Naive thymus-derived CD8-positive, alpha-beta T cell (primary cell): ENCODE data around the gene CEMIP2. TPM values are rescaled to one million over a fixed set of nuclear protein-coding genes. Genes with fewer than 3 reads are reported as not detected.

Source experiments
- ATAC-seq, 2 donors: fragments of 150-1000 bp; cut with Tn5 transposase in 1 of 2; sonication (Bioruptor Pico), chemical (Tn5 transposase) in 1 of 2; 1 replicate in 1 of 2; 2 replicates in 1 of 2; pipeline ENCODE4 v1.10.0; 2021; ENCODE audit warnings: mild to moderate bottlenecking in 2 of 2, moderate library complexity in 2 of 2
- POLR2A ChIA-PET: fragments of 350-600 bp; sonication (Branson Sonifier 250); formaldehyde crosslinking; loops from one replicate; lab custom pipeline; 2021; ENCODE audit warnings: antibody characterized with exemption; lab: Charles Lee
- DNase-seq, 10 donors: peaks; one replicate each; pipeline versions ENCODE4 v3.0.0 to v3.0.0-alpha.2; 2020 to 2022
- H3K27ac Mint-ChIP-seq, 10 donors: one replicate each; pipeline ENCODE4 v1.8.0; 2020 to 2022; ENCODE audit warnings: mild to moderate bottlenecking in 10 of 10, mixed read lengths in 10 of 10, moderate library complexity in 4 of 10, inconsistent platforms in 1 of 10
- H3K27me3 Mint-ChIP-seq, 5 donors: one replicate each; pipeline ENCODE4 v1.8.0; 2021 to 2022; ENCODE audit warnings: mixed read lengths in 5 of 5
- H3K36me3 Mint-ChIP-seq, 3 donors: one replicate each; pipeline ENCODE4 v1.8.0; 2020 to 2022; ENCODE audit warnings: mixed read lengths in 3 of 3, mild to moderate bottlenecking in 2 of 3, inconsistent platforms in 1 of 3
- H3K4me1 Mint-ChIP-seq, 4 donors: one replicate each; pipeline ENCODE4 v1.8.0; 2021 to 2022; ENCODE audit warnings: mixed read lengths in 4 of 4
- H3K4me3 Mint-ChIP-seq, 10 donors: one replicate each; pipeline ENCODE4 v1.8.0; 2020 to 2022; ENCODE audit warnings: mild to moderate bottlenecking in 10 of 10, mixed read lengths in 10 of 10, moderate library complexity in 6 of 10, inconsistent platforms in 1 of 10
- H3K9me3 Mint-ChIP-seq, 9 donors: one replicate each; pipeline ENCODE4 v1.8.0; 2020 to 2022; ENCODE audit warnings: mixed read lengths in 9 of 9, mild to moderate bottlenecking in 3 of 9, inconsistent platforms in 1 of 9, moderate library complexity in 1 of 9
- polyA plus RNA-seq, 3 donors: library from polyadenylated mRNA; unstranded; fragments of 300-500 nt; fragmentation: Illumina TruSeq; gene quantifications; one replicate each; pipeline ENCODE4 v1.2.3, GENCODE V29; 2021
- total RNA-seq, 8 experiments: library from RNA in 2 of 8; stranded (reverse) in 2 of 8; gene quantifications; one replicate each; pipeline ENCODE4 v1.2.3 and lab custom pipeline; 2021 to 2026

The CEMIP2 gene
- total and polyA plus RNA-seq, 5 experiments from 2014 or later: 5.9 to 71.9 (median 12.9) TPM

GRCh38 chr9:71758785-71759184 lies 9.5 kb downstream of the CEMIP2 start:
- DNase-seq (no peak), ATAC-seq (no peak)
- H3K9me3 Mint-ChIP-seq: no peaks in the 10 kb centered on the region
- H3K4me3 Mint-ChIP-seq: peak overlapping the region in 3 of 10 donors; percentile 1 to 34 (median 34)
- H3K27ac Mint-ChIP-seq: peak overlapping the region in 1 of 10 donors; percentile 69
- no peaks in the 10 kb centered on the region for H3K27me3 Mint-ChIP-seq
- POLR2A ChIA-PET: no interaction called here
- H3K36me3 Mint-ChIP-seq: peaks cover 0 to 8% (median 0%) of the 10 kb centered on the region in 3 donors
- H3K4me1 Mint-ChIP-seq: peaks cover 36 to 85% (median 80%) of the 10 kb centered on the region in 4 donors

GRCh38 chr9:71758277-71758676 lies 10.0 kb downstream of the CEMIP2 start:
- Mint-ChIP-seq H3K27ac (peak overlapping the region in 2 of 10 donors; percentile 42 to 69), H3K36me3 (peaks cover 0 to 8% (median 0%) of the 10 kb centered on the region in 3 donors), H3K9me3 (no peaks in the 10 kb centered on the region), H3K4me3 (peak overlapping the region in 6 of 10 donors; percentile 12 to 38 (median 27)), H3K27me3 (no peaks in the 10 kb centered on the region), H3K4me1 (peaks cover 35 to 82% (median 76%) of the 10 kb centered on the region in 4 donors)
- POLR2A ChIA-PET: interaction anchor here (0.5 to 0.6 kb wide), 2 partner anchors 79 to 326 kb away, joined by 3 to 5 read pairs; no protein-coding TSS in a partner anchor
- DNase-seq (no peak), ATAC-seq (no peak)

- H3K4me1 Mint-ChIP-seq: peaks cover 43 to 80% (median 75%) of the 10 kb centered on the region in 4 donors
- POLR2A ChIA-PET: interaction anchor here (0.6 to 1.0 kb wide), 2 partner anchors 10 to 222 kb away, joined by 3 to 4 read pairs; no protein-coding TSS in a partner anchor
- H3K27me3 Mint-ChIP-seq: no peaks in the 10 kb centered on the region
- DNase-seq: no peak
- ATAC-seq: no peak
- H3K27ac Mint-ChIP-seq: peak overlapping the region in 5 of 10 donors; percentile 7 to 70 (median 57)
- peaks cover 0 to 8% (median 0%) of the 10 kb centered on the region in 3 donors for H3K36me3 Mint-ChIP-seq
- peak overlapping the region in 5 of 10 donors; percentile 2 to 49 (median 15) for H3K4me3 Mint-ChIP-seq
- H3K9me3 Mint-ChIP-seq: no peaks in the 10 kb centered on the region
Measured at GRCh38 chr9:71756753-71757152, 11.6 kb downstream of the CEMIP2 start.

- H3K9me3 Mint-ChIP-seq: no peaks in the 10 kb centered on the region
- POLR2A ChIA-PET: interaction anchor here (0.8 kb wide), 1 partner anchor 13 kb away, joined by 4 read pairs; the partner anchor contains the start of gene CEMIP2
- no peak for DNase-seq
- H3K36me3 Mint-ChIP-seq: peaks cover 0 to 12% (median 0%) of the 10 kb centered on the region in 3 donors
- H3K27ac Mint-ChIP-seq: peak overlapping the region in 1 of 10 donors; percentile 15
- peaks cover 40 to 78% (median 71%) of the 10 kb centered on the region in 4 donors for H3K4me1 Mint-ChIP-seq
- no peak for ATAC-seq
- H3K4me3 Mint-ChIP-seq: no peak overlapping the region
- no peaks in the 10 kb centered on the region for H3K27me3 Mint-ChIP-seq
Measured at GRCh38 chr9:71755869-71756268, 12.4 kb downstream of the CEMIP2 start.

GRCh38 chr9:71755230-71755629 lies 13.1 kb downstream of the CEMIP2 start:
- Mint-ChIP-seq H3K9me3 (no peaks in the 10 kb centered on the region), H3K4me3 (no peak overlapping the region), H3K36me3 (peaks cover 0 to 10% (median 0%) of the 10 kb centered on the region in 3 donors), H3K27ac (peak overlapping the region in 1 of 10 donors; percentile 25), H3K27me3 (no peaks in the 10 kb centered on the region), H3K4me1 (peaks cover 36 to 71% (median 66%) of the 10 kb centered on the region in 4 donors)
- POLR2A ChIA-PET: interaction anchor here (0.8 kb wide), 1 partner anchor 14 kb away, joined by 4 read pairs; the partner anchor contains the start of gene CEMIP2
- ATAC-seq (no peak), DNase-seq (no peak)

- Mint-ChIP-seq H3K4me3 (no peak overlapping the region), H3K27ac (no peak overlapping the region), H3K4me1 (peaks cover 34 to 69% (median 62%) of the 10 kb centered on the region in 4 donors), H3K27me3 (no peaks in the 10 kb centered on the region), H3K9me3 (no peaks in the 10 kb centered on the region), H3K36me3 (peaks cover 0 to 20% (median 4%) of the 10 kb centered on the region in 3 donors)
- ATAC-seq (no peak), DNase-seq (no peak)
- POLR2A ChIA-PET: no interaction called here
Measured at GRCh38 chr9:71754151-71754550, 14.2 kb downstream of the CEMIP2 start.

GRCh38 chr9:71752928-71753327 lies 15.4 kb downstream of the CEMIP2 start:
- no peak for ATAC-seq
- no peak for DNase-seq
- Mint-ChIP-seq H3K36me3 (peaks cover 7 to 28% (median 10%) of the 10 kb centered on the region in 3 donors), H3K27me3 (no peaks in the 10 kb centered on the region), H3K27ac (peak overlapping the region in 4 of 10 donors; percentile 0 to 61 (median 38)), H3K4me1 (peaks cover 34 to 66% (median 51%) of the 10 kb centered on the region in 4 donors), H3K9me3 (no peaks in the 10 kb centered on the region), H3K4me3 (peak overlapping the region in 1 of 10 donors; percentile 1)
- POLR2A ChIA-PET: interaction anchor here (0.7 kb wide), 1 partner anchor 101 kb away, joined by 3 read pairs; no protein-coding TSS in a partner anchor

GRCh38 chr9:71752352-71752751 lies 16.0 kb downstream of the CEMIP2 start:
- Mint-ChIP-seq H3K9me3 (no peaks in the 10 kb centered on the region), H3K27ac (peak overlapping the region in 2 of 10 donors; percentile 47 to 61), H3K4me3 (peak overlapping the region in 3 of 10 donors; percentile 19 to 36 (median 36)), H3K27me3 (no peaks in the 10 kb centered on the region), H3K36me3 (peaks cover 7 to 32% (median 10%) of the 10 kb centered on the region in 3 donors), H3K4me1 (peaks cover 33 to 66% (median 48%) of the 10 kb centered on the region in 4 donors)
- DNase-seq (no peak), ATAC-seq (no peak)
- POLR2A ChIA-PET: interaction anchor here (0.7 kb wide), 1 partner anchor 101 kb away, joined by 3 read pairs; no protein-coding TSS in a partner anchor

GRCh38 chr9:71748280-71748743 lies 20.0 kb downstream of the CEMIP2 start:
- H3K4me1 Mint-ChIP-seq: peaks cover 27 to 55% (median 31%) of the 10 kb centered on the region in 4 donors

GRCh38 chr9:71747576-71747975 lies 20.7 kb downstream of the CEMIP2 start:
- H3K27ac Mint-ChIP-seq: no peak overlapping the region
- no peak overlapping the region for H3K4me3 Mint-ChIP-seq
- no peak for DNase-seq
- POLR2A ChIA-PET: interaction anchor here (1.8 kb wide), 1 partner anchor 21 kb away, joined by 6 read pairs; the partner anchor contains the start of gene CEMIP2
- no peaks in the 10 kb centered on the region for H3K9me3 Mint-ChIP-seq
- peaks cover 21 to 51% (median 28%) of the 10 kb centered on the region in 4 donors for H3K4me1 Mint-ChIP-seq
- ATAC-seq: no peak
- no peaks in the 10 kb centered on the region for H3K27me3 Mint-ChIP-seq
- peaks cover 13 to 70% (median 32%) of the 10 kb centered on the region in 3 donors for H3K36me3 Mint-ChIP-seq

More at GRCh38 chr9:71748280-71748743, 20.0 kb downstream of the CEMIP2 start:
- Mint-ChIP-seq H3K9me3 (no peaks in the 10 kb centered on the region), H3K27ac (peak overlapping the region in 1 of 10 donors; percentile 16), H3K36me3 (peaks cover 13 to 67% (median 32%) of the 10 kb centered on the region in 3 donors), H3K4me3 (no peak overlapping the region), H3K27me3 (no peaks in the 10 kb centered on the region)
- ATAC-seq (no peak), DNase-seq (no peak)
- POLR2A ChIA-PET: interaction anchor here (1.8 kb wide), 1 partner anchor 20 kb away, joined by 6 read pairs; the partner anchor contains the start of gene CEMIP2

- Mint-ChIP-seq H3K27ac (peak overlapping the region in 1 of 10 donors; percentile 51), H3K9me3 (no peaks in the 10 kb centered on the region), H3K27me3 (no peaks in the 10 kb centered on the region), H3K36me3 (peaks cover 13 to 77% (median 35%) of the 10 kb centered on the region in 3 donors), H3K4me1 (peaks cover 17 to 46% (median 24%) of the 10 kb centered on the region in 4 donors), H3K4me3 (no peak overlapping the region)
- no peak for DNase-seq
- POLR2A ChIA-PET: no interaction called here
- no peak for ATAC-seq
Measured at GRCh38 chr9:71746758-71747125, 21.6 kb downstream of the CEMIP2 start.

- Mint-ChIP-seq H3K27me3 (no peaks in the 10 kb centered on the region), H3K4me3 (no peak overlapping the region), H3K4me1 (peaks cover 15 to 42% (median 22%) of the 10 kb centered on the region in 4 donors), H3K27ac (peak overlapping the region in 2 of 10 donors; percentile 3 to 61), H3K9me3 (no peaks in the 10 kb centered on the region), H3K36me3 (peaks cover 13 to 75% (median 36%) of the 10 kb centered on the region in 3 donors)
- POLR2A ChIA-PET: no interaction called here
- DNase-seq (no peak), ATAC-seq (no peak)
Measured at GRCh38 chr9:71746023-71746757, 22.1 kb downstream of the CEMIP2 start.
